ENCODE measurements around the gene FARP1. TPM values are rescaled to one million over a fixed set of nuclear protein-coding genes. Genes with fewer than 3 reads are reported as not detected.
A peak's percentile ranks its signal among the peaks of the same experiment; 100 is the strongest.

Gene FARP1
- total RNA-seq, 1 experiment from 2014 or later, result 96.6 TPM

DNA sequence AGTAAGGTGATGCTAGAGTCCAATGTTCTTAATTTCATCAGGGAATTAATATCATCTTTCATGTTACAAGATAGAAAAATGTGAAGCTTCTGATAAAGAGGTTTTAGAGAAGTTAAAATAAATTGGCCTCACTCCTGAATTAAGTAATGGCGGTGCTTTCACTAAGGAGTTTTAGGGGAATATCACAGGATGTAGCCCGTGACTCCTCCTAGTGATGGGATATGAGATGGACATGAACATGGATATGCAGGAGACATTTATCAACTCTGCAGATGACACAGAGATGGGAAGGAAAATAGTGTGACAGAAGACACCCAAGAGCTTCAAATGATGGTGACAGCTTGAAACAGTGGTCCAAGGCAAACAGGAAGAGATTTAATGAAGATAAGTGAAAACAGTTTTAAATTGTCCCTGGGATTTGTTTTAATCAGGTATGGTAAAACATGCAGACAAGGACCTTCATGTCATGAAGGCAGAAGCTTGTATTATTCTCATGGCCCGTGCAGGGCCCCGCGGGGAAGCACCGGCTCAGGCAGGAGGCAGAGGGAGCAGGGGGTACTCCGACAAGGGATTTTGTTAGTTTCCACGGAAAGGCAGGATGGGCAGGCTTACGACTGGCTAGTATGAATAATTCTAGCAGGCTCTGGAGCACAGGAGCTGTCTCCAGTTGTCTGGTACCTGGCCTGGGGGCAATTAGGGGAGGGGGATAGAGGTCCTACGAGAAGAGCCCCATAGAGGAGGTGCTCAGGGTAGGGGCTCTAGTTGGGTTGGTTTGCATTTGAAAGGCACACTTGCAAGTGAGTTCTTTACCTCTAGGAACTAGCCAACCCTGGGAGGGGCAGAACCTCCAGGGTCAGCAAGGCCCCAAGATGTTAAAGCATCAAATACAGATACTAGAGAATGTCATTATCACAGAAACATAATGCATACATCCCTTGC is 38.7 kb upstream of the FARP1 start:
- Mint-ChIP-seq H3K27me3 (ENCODE audit: low read depth) (peaks cover 6% of the 10 kb centered on the region; the same call in 1 of the 2 replicates), H3K27ac (no peak overlapping the region), H3K4me1 (peaks cover 15% of the 10 kb centered on the region), H3K9me3 (peaks cover 22% of the 10 kb centered on the region), H3K4me3 (no peak overlapping the region), H3K36me3 (peaks cover 8% of the 10 kb centered on the region)
- TF ChIP-seq NFYB (CRISPR knock-in tag; conservative IDR thresholded peaks at IDR 0.05; ENCODE audit: low read depth) (no peak), ZNF416 (CRISPR knock-in tag; IDR thresholded peaks at IDR 0.05) (no peak), FOXJ3 (CRISPR knock-in tag; IDR thresholded peaks at IDR 0.05; ENCODE audit: borderline replicate concordance) (no peak), ZNF121 (CRISPR knock-in tag; IDR thresholded peaks at IDR 0.05) (no peak), CREM (CRISPR knock-in tag; IDR thresholded peaks at IDR 0.05) (no peak), ZNF532 (CRISPR knock-in tag; IDR thresholded peaks at IDR 0.05; ENCODE audit: borderline replicate concordance) (no peak), JAZF1 (CRISPR knock-in tag; IDR thresholded peaks at IDR 0.05) (no peak), RORB (CRISPR knock-in tag; IDR thresholded peaks at IDR 0.05) (no peak), PRRX2 (CRISPR knock-in tag; IDR thresholded peaks at IDR 0.05) (no peak), E2F1 (CRISPR knock-in tag; IDR thresholded peaks at IDR 0.05) (no peak), HMGXB4 (CRISPR knock-in tag; IDR thresholded peaks at IDR 0.05) (no peak), SOX15 (CRISPR knock-in tag; IDR thresholded peaks at IDR 0.05) (no peak), GABPB1 (CRISPR knock-in tag; IDR thresholded peaks at IDR 0.05) (no peak), ATF2 (CRISPR knock-in tag; IDR thresholded peaks at IDR 0.05; ENCODE audit: borderline replicate concordance, low read depth) (no peak)
- TF ChIP-seq, protein P1, sequence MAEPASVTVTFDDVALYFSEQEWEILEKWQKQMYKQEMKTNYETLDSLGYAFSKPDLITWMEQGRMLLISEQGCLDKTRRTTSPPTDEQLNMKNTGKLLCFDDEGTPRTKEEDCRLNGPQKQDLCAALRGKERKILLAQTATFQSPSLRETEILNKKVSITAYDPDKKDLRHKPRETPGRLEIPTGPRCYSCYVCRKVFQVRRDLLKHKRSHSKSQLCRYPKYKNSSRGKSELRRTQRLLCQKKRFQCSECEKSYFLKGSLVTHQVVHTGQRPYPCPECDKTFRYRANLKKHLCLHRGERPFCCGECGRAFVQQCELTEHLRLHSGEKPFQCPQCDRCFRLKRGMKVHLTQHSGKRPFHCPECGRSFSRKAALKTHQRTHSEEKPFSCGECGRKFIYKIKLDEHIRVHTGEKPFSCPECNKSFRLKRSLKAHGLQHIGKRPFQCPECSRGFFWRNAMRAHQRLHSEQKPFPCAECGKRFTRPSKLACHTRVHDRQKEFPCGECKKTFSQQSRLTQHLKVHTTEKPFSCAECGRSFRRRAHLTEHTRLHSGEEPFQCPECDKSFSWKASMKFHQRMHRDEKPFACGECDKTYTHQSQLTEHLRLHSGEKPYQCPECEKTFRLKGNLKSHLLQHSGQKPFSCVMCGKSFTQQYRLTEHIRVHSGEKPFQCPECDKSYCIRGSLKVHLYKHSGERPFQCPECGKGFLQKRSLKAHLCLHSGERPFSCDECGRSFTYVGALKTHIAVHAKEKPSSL (CRISPR knock-in tag; conservative IDR thresholded peaks at IDR 0.05), result no peak
- DNase-seq (ENCODE audit: low spot score), result peak; percentile 16
- peak; percentile 86 for ATAC-seq
- CTCF ChIA-PET, result interaction anchor here (1.2 to 1.3 kb wide), 3 partner anchors 71 to 341 kb away, joined by 3 to 5 read pairs (median 3); no protein-coding TSS in a partner anchor
- POLR2A ChIA-PET, result interaction anchor here (0.6 kb wide), 1 partner anchor 512 kb away, joined by 6 read pairs; no protein-coding TSS in a partner anchor

Data from WTC11 (cell line).